Neural crest cell (in vitro differentiated cells): Measurements from ENCODE around the gene SIPA1L3. TPM values are rescaled to one million over a fixed set of nuclear protein-coding genes. Genes with fewer than 3 reads are reported as not detected.

Experiments used
- DNase-seq: peaks from one replicate; pipeline ENCODE4 v3.0.0; 2021; ENCODE audit warnings: low read depth, mixed read lengths, low spot score
- H3K27ac Mint-ChIP-seq: one replicate; pipeline ENCODE4 v1.8.0; 2021; ENCODE audit warnings: mild to moderate bottlenecking, mixed read lengths; ENCODE audit not compliant: unreplicated experiment
- H3K27me3 Mint-ChIP-seq: 2 replicates; pipeline ENCODE4 v1.8.0; 2021; ENCODE audit warnings: low read depth, mild to moderate bottlenecking, mixed read lengths
- H3K36me3 Mint-ChIP-seq: 2 replicates; pipeline ENCODE4 v1.8.0; 2021; ENCODE audit warnings: low read depth, mild to moderate bottlenecking, mixed read lengths
- H3K4me1 Mint-ChIP-seq: 2 replicates; pipeline ENCODE4 v1.8.0; 2021; ENCODE audit warnings: mixed read lengths
- H3K4me3 Mint-ChIP-seq: one replicate; pipeline ENCODE4 v1.8.0; 2021; ENCODE audit warnings: mild to moderate bottlenecking, mixed read lengths
- H3K9me3 Mint-ChIP-seq: 2 replicates; pipeline ENCODE4 v1.8.0; 2021; ENCODE audit warnings: mixed read lengths
- total RNA-seq: library from RNA; stranded (reverse); gene quantifications from 2 replicates; pipeline ENCODE4 v1.2.1, GENCODE V29; 2021
- TF ChIP-seq, protein P1 (sequence below): fragments of 200-600 bp; sonication (generic); conservative IDR thresholded peaks from 2 replicates; pipeline ENCODE4 v1.5.0; 2021; ENCODE audit warnings: antibody characterized with exemption, mild to moderate bottlenecking

SIPA1L3 gene
- total RNA-seq, 1 donor from 2014 or later = 41.2 TPM

DNA sequence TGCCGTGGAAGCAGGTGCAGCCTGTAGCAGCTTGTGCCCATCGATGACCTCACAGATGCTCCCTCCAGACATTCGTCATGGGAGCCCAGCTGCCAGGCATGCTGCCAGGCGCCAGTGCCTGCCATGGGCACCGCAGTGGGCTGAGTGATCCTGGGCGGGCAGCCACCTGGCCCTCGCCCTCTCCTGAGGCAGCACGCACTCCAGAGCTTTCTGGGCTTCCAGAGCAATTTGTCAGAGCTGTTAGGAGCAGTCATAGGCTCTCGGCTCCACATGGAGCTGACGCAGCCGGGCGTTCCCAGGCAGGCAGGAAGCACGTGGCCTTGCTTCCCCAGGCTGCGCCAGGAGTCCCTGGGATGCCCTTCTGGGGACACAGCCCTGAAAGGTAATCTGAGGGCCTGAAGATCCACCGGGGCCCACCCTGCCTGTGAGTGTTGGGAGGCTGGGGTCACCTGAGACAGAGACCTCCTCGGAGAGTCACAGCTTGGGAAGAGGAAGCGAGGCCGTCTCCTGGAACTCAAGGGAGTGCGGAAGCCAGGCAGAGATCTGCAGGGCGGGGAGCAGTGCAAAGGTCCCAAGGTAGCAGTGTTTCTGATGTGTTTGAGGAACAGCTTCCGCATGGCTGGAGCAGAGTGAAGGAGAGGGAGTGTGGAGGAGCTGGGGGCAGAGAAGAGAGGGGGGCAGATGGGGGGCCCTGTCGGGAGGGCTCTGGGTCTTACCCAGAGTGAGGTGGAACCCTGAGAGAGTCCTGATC is 266.5 kb downstream of the SIPA1L3 start:
- H3K4me3 Mint-ChIP-seq = no peak overlapping the region
- H3K9me3 Mint-ChIP-seq = no peaks in the 10 kb centered on the region
- DNase-seq = no peak
- TF ChIP-seq, protein P1, sequence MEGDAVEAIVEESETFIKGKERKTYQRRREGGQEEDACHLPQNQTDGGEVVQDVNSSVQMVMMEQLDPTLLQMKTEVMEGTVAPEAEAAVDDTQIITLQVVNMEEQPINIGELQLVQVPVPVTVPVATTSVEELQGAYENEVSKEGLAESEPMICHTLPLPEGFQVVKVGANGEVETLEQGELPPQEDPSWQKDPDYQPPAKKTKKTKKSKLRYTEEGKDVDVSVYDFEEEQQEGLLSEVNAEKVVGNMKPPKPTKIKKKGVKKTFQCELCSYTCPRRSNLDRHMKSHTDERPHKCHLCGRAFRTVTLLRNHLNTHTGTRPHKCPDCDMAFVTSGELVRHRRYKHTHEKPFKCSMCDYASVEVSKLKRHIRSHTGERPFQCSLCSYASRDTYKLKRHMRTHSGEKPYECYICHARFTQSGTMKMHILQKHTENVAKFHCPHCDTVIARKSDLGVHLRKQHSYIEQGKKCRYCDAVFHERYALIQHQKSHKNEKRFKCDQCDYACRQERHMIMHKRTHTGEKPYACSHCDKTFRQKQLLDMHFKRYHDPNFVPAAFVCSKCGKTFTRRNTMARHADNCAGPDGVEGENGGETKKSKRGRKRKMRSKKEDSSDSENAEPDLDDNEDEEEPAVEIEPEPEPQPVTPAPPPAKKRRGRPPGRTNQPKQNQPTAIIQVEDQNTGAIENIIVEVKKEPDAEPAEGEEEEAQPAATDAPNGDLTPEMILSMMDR = no peak
- no peaks in the 10 kb centered on the region for H3K27me3 Mint-ChIP-seq
- H3K27ac Mint-ChIP-seq = no peak overlapping the region
- no peaks in the 10 kb centered on the region for H3K36me3 Mint-ChIP-seq
- no peaks in the 10 kb centered on the region for H3K4me1 Mint-ChIP-seq

DNA sequence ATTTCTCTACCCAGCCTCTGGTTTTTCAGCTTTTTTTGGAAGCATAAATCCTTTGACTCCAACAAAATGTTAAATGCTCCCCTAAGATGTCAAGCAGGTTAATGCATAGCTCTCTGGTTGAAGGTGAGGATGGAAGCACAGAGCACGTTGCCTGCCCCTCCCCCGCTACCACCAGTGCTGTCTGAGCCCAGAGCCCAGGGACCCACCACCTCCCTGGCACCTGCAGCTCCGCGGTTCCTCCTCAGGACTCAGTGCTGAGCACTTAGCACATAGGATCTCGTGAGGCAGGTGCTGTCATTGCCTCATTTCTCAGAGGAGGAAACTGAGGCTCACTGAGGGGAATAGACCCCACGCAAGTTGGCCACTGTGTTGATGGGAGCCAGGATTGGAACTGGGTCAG is 268.4 kb downstream of the SIPA1L3 start:
- H3K4me1 Mint-ChIP-seq = no peaks in the 10 kb centered on the region
- no peak overlapping the region for H3K4me3 Mint-ChIP-seq
- H3K9me3 Mint-ChIP-seq = no peaks in the 10 kb centered on the region
- TF ChIP-seq, protein P1 = no peak
- peaks cover 3% of the 10 kb centered on the region for H3K36me3 Mint-ChIP-seq
- DNase-seq = no peak
- H3K27me3 Mint-ChIP-seq = no peaks in the 10 kb centered on the region
- no peak overlapping the region for H3K27ac Mint-ChIP-seq

DNA sequence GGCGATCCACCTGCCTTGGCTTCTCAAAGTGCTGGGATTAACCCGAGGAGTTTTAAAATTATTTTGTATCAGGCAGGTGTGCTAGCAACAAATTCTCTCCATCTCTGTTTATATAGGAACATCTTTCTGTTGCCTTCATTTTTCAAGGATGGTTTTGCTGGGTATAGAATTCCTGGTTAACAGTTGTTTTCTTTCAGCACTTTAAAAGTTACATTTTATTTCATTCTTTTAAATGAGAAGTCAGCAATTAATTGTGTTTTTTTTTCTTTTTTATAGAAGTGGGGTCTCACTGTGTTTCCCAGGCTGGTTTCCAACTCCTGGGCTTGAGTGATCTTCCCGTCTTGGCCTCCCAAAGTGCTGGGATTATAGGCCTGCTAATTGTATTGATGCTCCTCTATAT is 273.1 kb downstream of the SIPA1L3 start:
- peaks cover 4% of the 10 kb centered on the region for H3K9me3 Mint-ChIP-seq
- peaks cover 2% of the 10 kb centered on the region for H3K27me3 Mint-ChIP-seq
- no peak overlapping the region for H3K4me3 Mint-ChIP-seq
- TF ChIP-seq, protein P1 = no peak
- peaks cover 22% of the 10 kb centered on the region for H3K4me1 Mint-ChIP-seq
- H3K36me3 Mint-ChIP-seq = peaks cover 19% of the 10 kb centered on the region
- H3K27ac Mint-ChIP-seq = no peak overlapping the region
- no peak for DNase-seq

DNA sequence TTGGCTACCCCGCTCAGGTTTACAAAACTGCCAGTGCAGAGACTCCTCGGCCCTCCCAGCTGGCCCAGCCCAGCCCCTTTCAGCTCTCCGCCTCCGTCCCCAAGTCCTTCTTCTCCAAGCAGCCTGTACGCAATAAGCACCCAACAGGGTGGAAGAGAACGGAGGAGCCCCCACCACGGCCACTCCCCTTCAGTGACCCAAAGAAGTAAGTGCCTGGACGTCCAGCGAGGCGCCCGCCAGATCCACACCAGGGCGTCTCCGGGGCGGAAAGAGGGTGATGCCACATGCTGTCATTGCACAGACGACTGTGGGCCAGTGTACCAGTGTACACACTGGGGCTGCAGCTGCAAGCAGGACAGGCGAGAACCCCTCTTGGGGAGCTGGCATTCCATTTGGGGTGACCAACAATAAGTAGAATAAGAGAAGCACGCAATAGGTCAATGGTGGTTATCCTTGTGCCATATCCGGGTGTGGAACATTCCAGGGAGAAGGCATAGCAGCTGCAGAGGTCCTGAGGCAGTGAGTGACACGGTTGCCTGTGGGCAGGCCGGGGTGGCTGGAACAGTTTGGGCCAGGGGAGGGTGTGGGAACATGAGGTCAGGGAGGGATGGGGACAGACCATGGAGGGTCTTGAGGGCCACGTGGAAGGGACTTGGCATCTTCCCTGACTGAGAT is 275.7 kb downstream of the SIPA1L3 start:
- H3K4me1 Mint-ChIP-seq = peaks cover 30% of the 10 kb centered on the region
- peaks cover 24% of the 10 kb centered on the region for H3K36me3 Mint-ChIP-seq
- TF ChIP-seq, protein P1 = no peak
- no peak for DNase-seq
- no peak overlapping the region for H3K4me3 Mint-ChIP-seq
- H3K27ac Mint-ChIP-seq = no peak overlapping the region
- peaks cover 4% of the 10 kb centered on the region for H3K9me3 Mint-ChIP-seq
- peaks cover 2% of the 10 kb centered on the region for H3K27me3 Mint-ChIP-seq

GRCh38 chr19:38183251-38183897 is 276.4 kb downstream of the SIPA1L3 start:
- DNase-seq = peak; percentile 43
- H3K4me3 Mint-ChIP-seq = peak overlapping the region; percentile 68
- H3K36me3 Mint-ChIP-seq = peaks cover 24% of the 10 kb centered on the region
- TF ChIP-seq, protein P1 = no peak
- H3K27ac Mint-ChIP-seq = no peak overlapping the region
- peaks cover 4% of the 10 kb centered on the region for H3K9me3 Mint-ChIP-seq
- H3K27me3 Mint-ChIP-seq = peaks cover 2% of the 10 kb centered on the region
- peaks cover 30% of the 10 kb centered on the region for H3K4me1 Mint-ChIP-seq
